ENCODE measurements around the gene EGLN1.

- TF ChIP-seq CTCF (IDR thresholded peaks at IDR 0.05; ENCODE audit: low read length) (no peak), EZH2 (IDR thresholded peaks at IDR 0.05; ENCODE audit: borderline replicate concordance, low read length) (no peak)
Measured at GRCh38 chr1:231317306-231318014, 104.6 kb downstream of the EGLN1 start.
